GM23338 (cell line): ENCODE measurements around the gene APOL5. TPM values are rescaled to one million over a fixed set of nuclear protein-coding genes. Genes with fewer than 3 reads are reported as not detected.

ENCODE experiments used
- ATAC-seq: fragments of 200-7000 bp; cut with Tn5 transposase; 3 replicates; pipeline ENCODE4 v1.9.1; 2020
- DNase-seq: peaks from one replicate; pipeline ENCODE4 v3.0.0-alpha.2; 2015; ENCODE audit warnings: low spot score
- H2AFZ ChIP-seq: fragments of 200-600 bp; sonication (generic); 2 replicates; pipeline ENCODE4 v1.8.0; 2016; ENCODE audit warnings: antibody characterized with exemption, mild to moderate bottlenecking, moderate library complexity
- H3F3A ChIP-seq: fragments of 200-600 bp; sonication (generic); replicated peaks from 2 replicates; pipeline ENCODE4 v1.8.0; 2017; ENCODE audit warnings: antibody characterized with exemption, mixed run types, low read depth
- H3K27ac ChIP-seq: fragments of 200-600 bp; sonication (generic); 2 replicates; pipeline ENCODE4 v1.6.1; 2016; ENCODE audit warnings: low read depth
- H3K27me3 ChIP-seq: fragments of 200-600 bp; sonication (generic); 2 replicates; pipeline ENCODE4 v1.8.0; 2016; ENCODE audit warnings: mild to moderate bottlenecking, mixed run types, moderate library complexity; ENCODE audit not compliant: insufficient read depth
- H3K36me3 ChIP-seq: fragments of 200-600 bp; sonication (generic); 2 replicates; pipeline ENCODE4 v1.8.0; 2016; ENCODE audit warnings: mild to moderate bottlenecking; ENCODE audit not compliant: insufficient read depth
- H3K4me1 ChIP-seq: fragments of 200-600 bp; sonication (generic); 2 replicates; pipeline ENCODE4 v1.8.0; 2016; ENCODE audit warnings: mild to moderate bottlenecking, moderate library complexity; ENCODE audit not compliant: insufficient read depth
- H3K4me2 ChIP-seq: fragments of 200-600 bp; sonication (generic); 2 replicates; pipeline ENCODE4 v1.7.1; 2017; ENCODE audit warnings: mixed run types
- H3K4me3 ChIP-seq: fragments of 200-600 bp; sonication (generic); 2 replicates; pipeline ENCODE4 v1.6.1; 2016; ENCODE audit warnings: mixed run types
- H3K79me2 ChIP-seq: fragments of 200-600 bp; sonication (generic); replicated peaks from 2 replicates; pipeline ENCODE4 v1.8.0; 2017; ENCODE audit warnings: mild to moderate bottlenecking; ENCODE audit not compliant: insufficient read depth
- H3K9me2 ChIP-seq: fragments of 200-600 bp; sonication (generic); 2 replicates; pipeline ENCODE4 v1.8.0; 2017; ENCODE audit not compliant: insufficient read depth
- H4K20me1 ChIP-seq: fragments of 200-600 bp; sonication (generic); replicated peaks from 2 replicates; pipeline ENCODE4 v1.8.0; 2017; ENCODE audit warnings: mild to moderate bottlenecking; ENCODE audit not compliant: insufficient read depth
- H3K27ac Mint-ChIP-seq: 2 replicates; pipeline ENCODE4 v1.8.0; 2020; ENCODE audit warnings: inconsistent platforms, mild to moderate bottlenecking, moderate library complexity, mixed read lengths
- H3K27me3 Mint-ChIP-seq: 3 replicates; pipeline ENCODE4 v1.8.0; 2022; ENCODE audit warnings: low read depth, mild to moderate bottlenecking, moderate library complexity, mixed read lengths, inconsistent platforms; ENCODE audit not compliant: insufficient read depth, poor library complexity
- H3K36me3 Mint-ChIP-seq: 3 replicates; pipeline ENCODE4 v1.8.0; 2021; ENCODE audit warnings: low read depth, mild to moderate bottlenecking, inconsistent platforms, moderate library complexity, mixed read lengths
- H3K4me1 Mint-ChIP-seq: 3 replicates; pipeline ENCODE4 v1.8.0; 2020; ENCODE audit warnings: mild to moderate bottlenecking, inconsistent platforms, mixed read lengths
- H3K4me3 Mint-ChIP-seq: 3 replicates; pipeline ENCODE4 v1.8.0; 2021; ENCODE audit warnings: moderate library complexity, mild to moderate bottlenecking, inconsistent platforms, mixed read lengths
- H3K9me3 Mint-ChIP-seq: 3 replicates; pipeline ENCODE4 v1.8.0; 2020; ENCODE audit warnings: moderate library complexity, mild to moderate bottlenecking, inconsistent platforms, mixed read lengths
- CREB1 ChIP-seq: fragments of 250-450 bp; sonication (Bioruptor Pico); IDR thresholded peaks from 2 replicates; pipeline ENCODE4 v1.5.0; 2020; ENCODE audit warnings: low read depth, mild to moderate bottlenecking, moderate library complexity
- EZH2 ChIP-seq: fragments of 200-600 bp; sonication (generic); IDR thresholded peaks from one replicate; pipeline ENCODE4 v1.8.0; 2017; ENCODE audit warnings: antibody characterized with exemption, mild to moderate bottlenecking, low read depth; ENCODE audit not compliant: unreplicated experiment
- NANOG ChIP-seq: IDR thresholded peaks from 2 replicates; pipeline ENCODE4 v1.6.1; 2016; ENCODE audit warnings: antibody characterized with exemption, borderline replicate concordance
- POLR2AphosphoS5 ChIP-seq: IDR thresholded peaks from 2 replicates; pipeline ENCODE4 v1.6.1; 2016; ENCODE audit warnings: antibody characterized with exemption, low read depth
- STAT1 ChIP-seq: IDR thresholded peaks from one replicate; pipeline ENCODE4 v1.6.1; 2016; ENCODE audit warnings: antibody characterized with exemption; ENCODE audit not compliant: unreplicated experiment
- polyA plus RNA-seq: library from polyadenylated mRNA; unstranded; fragments of >200 nt; fragmentation: Nextera tagmentation; extraction: Ambion mirVana; gene quantifications from 2 replicates; pipeline ENCODE4 v1.2.1, GENCODE V29; 2016
- total RNA-seq: library from RNA; depleted of rRNA; stranded (reverse); fragments of >200 nt; shearing (Covaris generic); gene quantifications from 2 replicates; pipeline ENCODE4 v1.2.3, GENCODE V29; 2014
- TF ChIP-seq, protein P1 (sequence below): IDR thresholded peaks from 2 replicates; pipeline ENCODE4 v1.6.1; 2016; ENCODE audit warnings: antibody characterized with exemption
- TF ChIP-seq, protein P2 (sequence below): fragments of 250-450 bp; sonication (Bioruptor Pico); IDR thresholded peaks from 2 replicates; pipeline ENCODE4 v1.5.0; 2020; ENCODE audit warnings: mild to moderate bottlenecking, moderate library complexity

Gene APOL5
- total and polyA plus RNA-seq, 2 experiments from 2014 or later = not detected

DNA sequence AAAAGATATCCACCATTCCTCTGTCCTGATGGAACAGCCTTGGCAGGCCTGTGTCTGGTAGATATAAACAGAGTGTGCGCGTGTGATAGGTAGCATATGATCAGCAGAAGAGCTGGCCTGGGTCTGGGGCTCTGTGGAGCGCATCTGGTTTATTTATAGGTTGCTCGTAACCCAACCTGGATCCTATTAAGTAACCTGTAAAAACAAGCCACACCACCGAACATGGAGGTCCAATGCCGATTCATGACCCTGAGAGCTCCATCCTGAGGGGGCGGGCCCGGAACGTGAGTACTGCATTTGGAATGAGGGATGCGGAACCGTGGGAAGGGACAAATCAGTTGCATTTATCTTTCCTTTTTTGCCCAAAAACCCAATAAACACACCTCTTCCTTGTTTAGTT lies 31.9 kb upstream of the APOL5 start:
- no peak overlapping the region for H3K27ac Mint-ChIP-seq
- TF ChIP-seq, protein P1, sequence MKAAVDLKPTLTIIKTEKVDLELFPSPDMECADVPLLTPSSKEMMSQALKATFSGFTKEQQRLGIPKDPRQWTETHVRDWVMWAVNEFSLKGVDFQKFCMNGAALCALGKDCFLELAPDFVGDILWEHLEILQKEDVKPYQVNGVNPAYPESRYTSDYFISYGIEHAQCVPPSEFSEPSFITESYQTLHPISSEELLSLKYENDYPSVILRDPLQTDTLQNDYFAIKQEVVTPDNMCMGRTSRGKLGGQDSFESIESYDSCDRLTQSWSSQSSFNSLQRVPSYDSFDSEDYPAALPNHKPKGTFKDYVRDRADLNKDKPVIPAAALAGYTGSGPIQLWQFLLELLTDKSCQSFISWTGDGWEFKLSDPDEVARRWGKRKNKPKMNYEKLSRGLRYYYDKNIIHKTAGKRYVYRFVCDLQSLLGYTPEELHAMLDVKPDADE = no peak
- TF ChIP-seq CREB1 (CRISPR knock-in tag) (no peak), NANOG (no peak), EZH2 (no peak), POLR2AphosphoS5 (no peak), STAT1 (no peak)
- TF ChIP-seq, protein P2, sequence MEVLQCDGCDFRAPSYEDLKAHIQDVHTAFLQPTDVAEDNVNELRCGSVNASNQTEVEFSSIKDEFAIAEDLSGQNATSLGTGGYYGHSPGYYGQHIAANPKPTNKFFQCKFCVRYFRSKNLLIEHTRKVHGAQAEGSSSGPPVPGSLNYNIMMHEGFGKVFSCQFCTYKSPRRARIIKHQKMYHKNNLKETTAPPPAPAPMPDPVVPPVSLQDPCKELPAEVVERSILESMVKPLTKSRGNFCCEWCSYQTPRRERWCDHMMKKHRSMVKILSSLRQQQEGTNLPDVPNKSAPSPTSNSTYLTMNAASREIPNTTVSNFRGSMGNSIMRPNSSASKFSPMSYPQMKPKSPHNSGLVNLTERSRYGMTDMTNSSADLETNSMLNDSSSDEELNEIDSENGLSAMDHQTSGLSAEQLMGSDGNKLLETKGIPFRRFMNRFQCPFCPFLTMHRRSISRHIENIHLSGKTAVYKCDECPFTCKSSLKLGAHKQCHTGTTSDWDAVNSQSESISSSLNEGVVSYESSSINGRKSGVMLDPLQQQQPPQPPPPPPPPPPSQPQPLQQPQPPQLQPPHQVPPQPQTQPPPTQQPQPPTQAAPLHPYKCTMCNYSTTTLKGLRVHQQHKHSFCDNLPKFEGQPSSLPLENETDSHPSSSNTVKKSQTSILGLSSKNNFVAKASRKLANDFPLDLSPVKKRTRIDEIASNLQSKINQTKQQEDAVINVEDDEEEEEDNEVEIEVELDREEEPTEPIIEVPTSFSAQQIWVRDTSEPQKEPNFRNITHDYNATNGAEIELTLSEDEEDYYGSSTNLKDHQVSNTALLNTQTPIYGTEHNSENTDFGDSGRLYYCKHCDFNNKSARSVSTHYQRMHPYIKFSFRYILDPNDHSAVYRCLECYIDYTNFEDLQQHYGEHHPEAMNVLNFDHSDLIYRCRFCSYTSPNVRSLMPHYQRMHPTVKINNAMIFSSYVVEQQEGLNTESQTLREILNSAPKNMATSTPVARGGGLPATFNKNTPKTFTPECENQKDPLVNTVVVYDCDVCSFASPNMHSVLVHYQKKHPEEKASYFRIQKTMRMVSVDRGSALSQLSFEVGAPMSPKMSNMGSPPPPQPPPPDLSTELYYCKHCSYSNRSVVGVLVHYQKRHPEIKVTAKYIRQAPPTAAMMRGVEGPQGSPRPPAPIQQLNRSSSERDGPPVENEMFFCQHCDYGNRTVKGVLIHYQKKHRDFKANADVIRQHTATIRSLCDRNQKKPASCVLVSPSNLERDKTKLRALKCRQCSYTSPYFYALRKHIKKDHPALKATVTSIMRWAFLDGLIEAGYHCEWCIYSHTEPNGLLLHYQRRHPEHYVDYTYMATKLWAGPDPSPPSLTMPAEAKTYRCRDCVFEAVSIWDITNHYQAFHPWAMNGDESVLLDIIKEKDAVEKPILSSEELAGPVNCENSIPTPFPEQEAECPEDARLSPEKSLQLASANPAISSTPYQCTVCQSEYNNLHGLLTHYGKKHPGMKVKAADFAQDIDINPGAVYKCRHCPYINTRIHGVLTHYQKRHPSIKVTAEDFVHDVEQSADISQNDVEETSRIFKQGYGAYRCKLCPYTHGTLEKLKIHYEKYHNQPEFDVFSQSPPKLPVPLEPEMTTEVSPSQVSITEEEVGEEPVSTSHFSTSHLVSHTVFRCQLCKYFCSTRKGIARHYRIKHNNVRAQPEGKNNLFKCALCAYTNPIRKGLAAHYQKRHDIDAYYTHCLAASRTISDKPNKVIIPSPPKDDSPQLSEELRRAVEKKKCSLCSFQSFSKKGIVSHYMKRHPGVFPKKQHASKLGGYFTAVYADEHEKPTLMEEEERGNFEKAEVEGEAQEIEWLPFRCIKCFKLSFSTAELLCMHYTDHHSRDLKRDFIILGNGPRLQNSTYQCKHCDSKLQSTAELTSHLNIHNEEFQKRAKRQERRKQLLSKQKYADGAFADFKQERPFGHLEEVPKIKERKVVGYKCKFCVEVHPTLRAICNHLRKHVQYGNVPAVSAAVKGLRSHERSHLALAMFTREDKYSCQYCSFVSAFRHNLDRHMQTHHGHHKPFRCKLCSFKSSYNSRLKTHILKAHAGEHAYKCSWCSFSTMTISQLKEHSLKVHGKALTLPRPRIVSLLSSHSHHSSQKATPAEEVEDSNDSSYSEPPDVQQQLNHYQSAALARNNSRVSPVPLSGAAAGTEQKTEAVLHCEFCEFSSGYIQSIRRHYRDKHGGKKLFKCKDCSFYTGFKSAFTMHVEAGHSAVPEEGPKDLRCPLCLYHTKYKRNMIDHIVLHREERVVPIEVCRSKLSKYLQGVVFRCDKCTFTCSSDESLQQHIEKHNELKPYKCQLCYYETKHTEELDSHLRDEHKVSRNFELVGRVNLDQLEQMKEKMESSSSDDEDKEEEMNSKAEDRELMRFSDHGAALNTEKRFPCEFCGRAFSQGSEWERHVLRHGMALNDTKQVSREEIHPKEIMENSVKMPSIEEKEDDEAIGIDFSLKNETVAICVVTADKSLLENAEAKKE (CRISPR knock-in tag) = no peak
- peaks cover 17% of the 10 kb centered on the region for H3K9me3 Mint-ChIP-seq
- H3K27me3 Mint-ChIP-seq = peaks cover 3% of the 10 kb centered on the region
- H3K4me3 Mint-ChIP-seq = no peak overlapping the region
- H3F3A ChIP-seq = no peaks in the 10 kb centered on the region
- no peak overlapping the region for H3K4me3 ChIP-seq
- H3K36me3 ChIP-seq = peaks cover 6% of the 10 kb centered on the region; the same call in 1 of the 2 replicates
- no peaks in the 10 kb centered on the region for H3K4me1 Mint-ChIP-seq
- no peaks in the 10 kb centered on the region for H3K4me1 ChIP-seq
- ATAC-seq (no peak), DNase-seq (no peak)
- H3K27me3 ChIP-seq = no peaks in the 10 kb centered on the region
- H2AFZ ChIP-seq = peak overlapping the region; percentile 43; the same call in 1 of the 2 replicates
- no peaks in the 10 kb centered on the region for H4K20me1 ChIP-seq
- no peaks in the 10 kb centered on the region for H3K9me2 ChIP-seq
- H3K36me3 Mint-ChIP-seq = peaks cover 10% of the 10 kb centered on the region
- H3K79me2 ChIP-seq = no peaks in the 10 kb centered on the region
- H3K27ac ChIP-seq = no peak overlapping the region
- H3K4me2 ChIP-seq = no peak overlapping the region
